SU-DHL-6 (cell line): Measurements from ENCODE around the gene SEC31A.

Experiments
- EZH2phosphoT487 ChIP-seq: fragments of 200-600 bp; sonication (generic), shearing (Covaris generic); conservative IDR thresholded peaks from 2 replicates; pipeline ENCODE4 v1.6.1; 2018; ENCODE audit warnings: mild to moderate bottlenecking, antibody characterized with exemption, low read length, moderate library complexity, mixed read lengths
- TF ChIP-seq, protein P1 (sequence below): fragments of 200-600 bp; sonication (generic); IDR thresholded peaks from one replicate; pipeline ENCODE4 v1.5.1; 2017; ENCODE audit warnings: antibody characterized with exemption, mild to moderate bottlenecking, low read length, moderate library complexity; ENCODE audit not compliant: insufficient read depth, poor library complexity, severe bottlenecking

DNA sequence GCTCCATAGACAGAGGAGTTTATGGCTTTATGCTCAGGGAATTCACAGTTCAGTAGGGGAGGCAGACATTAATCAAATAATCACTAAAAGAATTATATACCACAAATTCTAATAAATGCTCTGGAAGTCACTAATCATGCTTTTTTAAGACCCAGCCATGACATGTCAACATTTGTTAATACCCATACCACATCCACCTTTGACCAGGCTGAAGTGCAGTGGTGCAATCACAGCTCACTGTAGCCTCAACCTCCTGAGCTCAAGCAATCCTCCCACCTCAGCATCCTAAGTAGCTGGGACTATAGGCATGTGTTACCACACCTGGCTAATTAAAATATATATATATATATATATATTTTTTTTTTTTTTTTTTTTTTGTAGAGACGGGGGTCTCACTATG, 79.6 kb downstream of the SEC31A start:
- TF ChIP-seq, protein P1, sequence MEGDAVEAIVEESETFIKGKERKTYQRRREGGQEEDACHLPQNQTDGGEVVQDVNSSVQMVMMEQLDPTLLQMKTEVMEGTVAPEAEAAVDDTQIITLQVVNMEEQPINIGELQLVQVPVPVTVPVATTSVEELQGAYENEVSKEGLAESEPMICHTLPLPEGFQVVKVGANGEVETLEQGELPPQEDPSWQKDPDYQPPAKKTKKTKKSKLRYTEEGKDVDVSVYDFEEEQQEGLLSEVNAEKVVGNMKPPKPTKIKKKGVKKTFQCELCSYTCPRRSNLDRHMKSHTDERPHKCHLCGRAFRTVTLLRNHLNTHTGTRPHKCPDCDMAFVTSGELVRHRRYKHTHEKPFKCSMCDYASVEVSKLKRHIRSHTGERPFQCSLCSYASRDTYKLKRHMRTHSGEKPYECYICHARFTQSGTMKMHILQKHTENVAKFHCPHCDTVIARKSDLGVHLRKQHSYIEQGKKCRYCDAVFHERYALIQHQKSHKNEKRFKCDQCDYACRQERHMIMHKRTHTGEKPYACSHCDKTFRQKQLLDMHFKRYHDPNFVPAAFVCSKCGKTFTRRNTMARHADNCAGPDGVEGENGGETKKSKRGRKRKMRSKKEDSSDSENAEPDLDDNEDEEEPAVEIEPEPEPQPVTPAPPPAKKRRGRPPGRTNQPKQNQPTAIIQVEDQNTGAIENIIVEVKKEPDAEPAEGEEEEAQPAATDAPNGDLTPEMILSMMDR, result no peak
- TF ChIP-seq EZH2phosphoT487, result no peak
